IPS-NIHi11 (cell line): ENCODE measurements around the gene KHDRBS1.
"Not testable (repeated sequence)": the region's sequence is repeated elsewhere in the genome, so short reads cannot be mapped to it uniquely, and the experiment has no call there.

ENCODE experiments used
- DNase-seq: peaks from one replicate; pipeline ENCODE4 v3.0.0; 2012; ENCODE audit warnings: mixed read lengths, low spot score

KHDRBS1 gene

DNA sequence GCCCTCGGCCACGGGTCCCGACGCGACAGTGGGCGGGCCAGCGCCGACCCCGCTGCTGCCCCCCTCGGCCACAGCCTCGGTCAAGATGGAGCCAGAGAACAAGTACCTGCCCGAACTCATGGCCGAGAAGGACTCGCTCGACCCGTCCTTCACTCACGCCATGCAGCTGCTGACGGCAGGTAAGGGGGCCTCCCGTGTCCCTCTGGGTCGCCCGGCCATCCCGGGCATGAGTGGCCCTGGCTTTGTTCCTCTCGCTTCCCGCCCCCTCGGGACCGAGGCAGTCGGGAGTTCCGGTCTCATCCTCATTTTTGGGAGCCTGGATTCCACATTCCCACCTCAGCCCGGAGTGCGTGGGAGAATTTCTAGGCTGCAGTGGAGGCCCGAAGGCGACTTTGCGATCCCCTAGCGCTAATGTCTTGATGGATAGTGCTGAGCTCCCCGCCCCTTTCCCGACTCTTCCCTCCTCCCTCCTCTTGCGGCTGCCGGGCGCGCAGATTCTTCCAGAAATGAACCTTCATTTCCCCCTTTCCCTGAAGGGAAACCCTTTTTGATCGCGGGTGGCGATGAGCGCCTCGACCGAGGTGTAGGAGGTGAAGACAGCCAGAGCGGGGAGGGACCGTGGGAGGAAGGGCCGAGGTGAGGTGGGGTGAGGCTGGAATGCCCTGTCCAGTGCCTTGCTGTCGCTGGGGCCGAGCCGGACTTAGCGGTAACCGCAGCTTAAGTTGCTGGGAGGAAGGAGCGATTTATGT lies 705 bp downstream of the KHDRBS1 start:
- DNase-seq: peak; percentile 60

DNA sequence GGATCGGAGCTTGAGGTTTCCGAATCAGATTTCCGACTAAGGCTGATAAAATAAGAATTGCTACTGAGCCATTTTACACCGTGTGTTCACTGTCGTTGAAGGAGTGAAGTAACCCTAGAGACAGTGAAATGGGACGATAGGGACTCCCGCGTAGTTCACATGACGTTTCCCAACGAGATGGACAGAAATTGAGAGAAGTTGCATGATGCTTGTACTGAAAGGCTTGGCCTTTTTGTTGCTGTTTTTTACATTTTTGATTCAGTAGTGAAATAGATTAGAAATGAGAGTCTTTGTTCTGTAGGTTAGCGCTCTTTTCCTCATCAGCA lies 1.2 kb downstream of the KHDRBS1 start:
- DNase-seq: no peak

DNA sequence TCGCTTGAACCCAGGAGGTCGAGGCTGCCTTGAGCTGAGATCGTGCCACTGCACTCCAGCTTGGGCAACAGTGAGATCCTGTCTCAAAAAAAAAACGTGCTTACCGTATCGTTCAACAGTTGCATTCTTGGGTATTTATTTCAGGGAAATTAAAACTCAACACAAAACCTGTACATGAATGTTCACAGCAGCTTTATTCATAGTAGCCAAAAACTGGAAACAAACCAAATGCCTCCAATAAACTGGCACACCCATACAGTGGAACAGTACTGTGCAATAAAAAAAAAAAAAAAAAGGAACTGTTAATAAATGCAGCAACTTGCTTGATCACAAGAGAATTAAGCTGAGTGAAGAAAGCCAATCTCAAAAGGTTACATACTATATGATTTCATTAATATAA lies 6.7 kb downstream of the KHDRBS1 start:
- no peak for DNase-seq

DNA sequence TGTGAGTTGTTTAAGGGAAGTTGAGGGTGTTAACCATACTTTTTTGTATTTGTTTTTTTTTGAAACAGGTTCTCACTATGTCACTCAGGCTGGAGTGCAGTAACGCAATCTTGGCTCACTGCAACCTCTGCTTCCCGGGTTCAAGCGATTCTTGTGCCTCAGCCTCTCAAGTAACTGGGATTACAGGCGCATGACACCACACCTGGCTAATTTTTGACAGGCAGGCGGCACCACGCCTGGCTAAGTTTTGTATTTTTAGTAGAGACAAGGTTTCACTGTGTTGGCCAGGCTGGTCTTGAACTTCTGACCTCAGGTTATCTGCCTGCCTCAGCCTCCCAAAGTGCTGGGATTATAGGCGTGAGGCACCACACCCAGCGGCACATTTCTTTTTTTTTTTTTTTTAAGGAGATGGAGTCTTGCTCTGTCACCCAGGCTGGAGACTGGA lies 7.9 kb downstream of the KHDRBS1 start:
- not testable (repeated sequence) for DNase-seq

DNA sequence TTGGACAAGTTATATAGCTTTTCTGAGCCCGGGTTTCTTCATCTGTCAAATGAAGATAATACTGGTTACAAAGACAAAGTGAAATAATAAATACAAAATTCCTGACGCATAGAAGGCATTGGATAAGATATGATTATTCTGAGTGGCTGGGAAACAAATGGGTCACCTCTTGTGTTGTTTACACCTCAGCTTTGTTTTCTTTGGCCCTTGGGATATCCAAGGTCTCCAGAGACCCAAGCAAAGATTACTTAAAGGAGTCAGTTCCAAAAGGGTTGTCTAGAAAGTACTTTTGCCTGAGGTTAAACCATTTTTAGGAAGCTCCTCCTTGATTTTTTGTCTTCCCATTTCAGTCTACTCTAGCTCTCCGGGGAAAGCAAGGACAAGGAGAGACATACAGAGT lies 9.7 kb downstream of the KHDRBS1 start:
- DNase-seq: no peak

DNA sequence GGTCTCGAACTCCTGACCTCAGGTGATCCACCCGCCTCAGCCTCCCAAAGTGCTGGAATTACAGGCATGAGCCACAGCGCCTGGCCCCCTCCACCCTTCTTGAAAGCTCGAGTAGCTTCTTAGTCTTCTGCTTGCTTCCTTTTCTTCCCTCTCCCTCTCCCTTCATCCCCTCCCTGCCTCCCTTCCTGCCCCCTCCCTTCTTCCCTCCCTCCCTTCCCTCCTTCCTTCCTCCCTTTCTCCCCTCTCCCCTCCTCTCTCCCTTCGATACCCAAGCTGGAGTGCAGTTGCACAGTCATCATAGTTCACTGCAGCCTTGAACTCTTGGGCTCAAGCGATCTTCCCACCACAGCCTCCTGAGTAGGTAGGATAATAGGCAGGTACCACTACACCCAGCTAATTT lies 11.8 kb downstream of the KHDRBS1 start:
- no peak for DNase-seq

DNA sequence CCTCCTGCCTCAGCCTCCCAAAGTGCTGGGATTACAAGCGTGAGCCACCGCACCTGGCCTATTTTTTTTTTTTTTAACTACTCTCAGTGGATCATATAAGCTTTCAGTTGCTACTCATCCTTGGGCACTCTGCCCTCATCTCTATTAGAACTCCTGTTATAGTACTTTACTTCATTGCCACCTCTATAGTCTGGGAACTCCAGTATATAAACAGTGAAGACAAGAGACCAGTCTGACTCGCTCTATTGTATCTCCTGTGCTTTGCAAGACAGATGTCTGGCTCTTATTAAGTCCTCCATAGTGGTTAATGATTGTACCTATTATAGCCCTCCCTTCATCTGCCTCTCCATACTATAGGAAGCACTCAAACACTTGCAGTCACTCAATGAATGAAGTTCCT lies 15.1 kb downstream of the KHDRBS1 start:
- DNase-seq: no peak

DNA sequence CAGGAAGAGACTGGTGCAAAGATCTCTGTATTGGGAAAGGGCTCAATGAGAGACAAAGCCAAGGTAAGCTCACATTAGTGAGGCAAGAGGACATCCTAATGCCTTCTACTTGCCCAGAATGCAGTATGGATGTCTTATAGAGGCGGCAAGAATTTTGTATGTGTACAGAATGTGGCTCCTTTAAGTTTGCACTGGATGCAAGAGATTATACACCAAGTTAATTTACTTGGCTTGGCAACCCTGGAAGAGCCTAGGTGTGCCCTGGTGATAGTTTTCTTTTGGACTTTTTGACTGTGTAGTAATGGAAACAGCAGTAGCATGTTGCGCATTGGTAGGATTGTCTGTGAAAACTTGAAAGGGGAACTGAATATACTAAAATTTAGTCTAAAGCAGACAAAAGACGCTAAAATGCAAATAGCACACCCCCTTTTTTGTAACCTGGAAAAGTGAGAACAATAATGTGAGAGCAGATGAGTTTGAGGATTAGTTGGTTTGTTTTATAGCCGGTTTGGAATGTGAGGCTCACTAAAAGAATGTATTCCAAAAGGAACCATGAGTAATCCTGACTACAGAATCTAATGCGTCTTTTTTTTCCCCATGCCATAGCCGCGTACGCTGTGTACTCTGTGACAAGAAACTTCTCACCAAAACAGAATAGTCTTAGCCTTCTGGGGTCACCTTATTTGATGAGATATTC lies 18.1 kb downstream of the KHDRBS1 start:
- DNase-seq: no peak

DNA sequence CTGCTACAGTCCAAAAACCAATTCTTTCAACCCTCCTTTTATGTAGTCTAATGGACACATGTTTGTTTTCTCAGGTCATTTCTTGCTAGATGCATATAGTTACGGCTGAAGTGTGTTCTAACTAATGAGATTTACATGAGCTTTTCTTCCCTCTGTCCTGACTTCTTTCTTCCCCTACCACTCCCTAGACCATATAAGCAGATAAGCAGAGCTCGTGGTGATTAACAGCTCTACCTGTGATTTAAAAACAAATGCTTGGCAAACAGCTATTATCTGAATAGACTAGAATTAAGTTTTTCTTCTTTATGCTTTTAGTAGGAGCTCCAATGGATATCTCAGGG lies 18.6 kb downstream of the KHDRBS1 start:
- DNase-seq: no peak

DNA sequence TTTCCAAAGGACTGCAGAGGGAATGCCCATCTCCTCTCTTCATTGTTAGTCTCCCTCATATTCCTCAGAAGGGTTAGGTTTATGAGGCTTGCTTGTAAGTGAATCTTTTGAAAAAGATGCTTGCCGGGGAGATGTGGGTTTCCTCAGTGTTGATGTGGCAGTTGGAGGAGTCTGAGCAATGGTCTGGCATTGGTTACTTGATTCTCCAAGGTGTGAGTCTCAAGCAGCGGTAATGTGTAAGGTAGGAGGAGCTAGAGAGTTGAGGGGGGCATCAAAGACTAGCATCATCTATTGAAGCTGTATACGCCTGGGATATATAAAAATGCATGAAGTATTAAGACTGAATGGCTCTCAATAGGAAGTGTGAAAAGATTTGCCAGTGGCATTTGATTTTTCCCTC lies 21.5 kb downstream of the KHDRBS1 start:
- no peak for DNase-seq

DNA sequence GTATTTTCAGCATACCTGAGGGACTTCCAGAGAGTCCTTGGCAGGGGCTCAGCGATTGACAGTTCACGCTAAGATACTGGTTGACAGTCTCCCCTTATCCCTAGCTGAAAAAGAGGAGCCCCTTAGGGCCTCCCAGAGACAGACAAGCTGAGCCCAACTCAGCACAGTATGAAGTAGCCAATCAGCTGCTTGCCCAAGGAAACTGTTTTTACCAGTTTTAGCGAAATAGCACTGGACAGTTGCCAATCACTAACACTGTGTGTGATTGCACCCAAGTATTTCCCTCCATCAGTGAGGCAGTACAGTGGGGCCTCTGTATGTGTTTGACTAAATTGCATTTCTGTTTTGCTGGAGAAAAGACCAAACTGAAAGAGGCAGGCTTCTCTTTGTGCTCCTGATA lies 27.0 kb downstream of the KHDRBS1 start:
- no peak for DNase-seq

DNA sequence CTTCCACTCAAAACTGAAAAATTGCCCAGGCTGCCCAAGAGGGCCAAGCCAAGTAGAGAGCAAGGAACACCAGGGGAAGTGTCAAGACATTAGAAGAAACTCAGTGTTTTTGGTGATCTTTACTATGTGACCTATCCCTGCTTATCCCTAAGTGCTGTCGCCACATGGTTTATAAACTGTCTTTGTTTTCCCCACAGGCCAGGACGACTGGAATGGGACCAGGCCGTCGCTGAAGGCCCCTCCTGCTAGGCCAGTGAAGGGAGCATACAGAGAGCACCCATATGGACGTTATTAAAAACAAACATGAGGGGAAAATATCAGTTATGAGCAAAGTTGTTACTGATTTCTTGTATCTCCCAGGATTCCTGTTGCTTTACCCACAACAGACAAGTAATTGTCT lies 28.7 kb downstream of the KHDRBS1 start:
- no peak for DNase-seq

DNA sequence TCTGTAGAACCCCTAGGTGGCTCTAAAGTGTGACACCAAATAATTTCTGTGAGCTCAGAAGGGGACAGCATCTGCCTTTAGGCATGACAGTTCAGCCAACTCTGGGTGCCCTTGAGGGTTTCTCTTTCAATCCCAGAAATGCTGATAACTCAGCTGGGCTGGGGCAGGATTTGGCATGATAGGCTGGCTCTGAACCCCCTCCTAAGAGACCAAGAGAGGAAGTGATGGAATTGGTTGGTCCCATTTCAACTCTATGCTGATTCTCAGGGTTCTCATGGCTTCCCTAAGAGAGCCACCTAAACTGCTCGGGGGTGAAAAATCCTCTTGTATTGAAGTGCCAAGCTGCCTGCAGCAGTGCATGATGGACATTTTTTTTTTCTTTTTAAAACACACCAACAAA lies 30.6 kb downstream of the KHDRBS1 start:
- no peak for DNase-seq

DNA sequence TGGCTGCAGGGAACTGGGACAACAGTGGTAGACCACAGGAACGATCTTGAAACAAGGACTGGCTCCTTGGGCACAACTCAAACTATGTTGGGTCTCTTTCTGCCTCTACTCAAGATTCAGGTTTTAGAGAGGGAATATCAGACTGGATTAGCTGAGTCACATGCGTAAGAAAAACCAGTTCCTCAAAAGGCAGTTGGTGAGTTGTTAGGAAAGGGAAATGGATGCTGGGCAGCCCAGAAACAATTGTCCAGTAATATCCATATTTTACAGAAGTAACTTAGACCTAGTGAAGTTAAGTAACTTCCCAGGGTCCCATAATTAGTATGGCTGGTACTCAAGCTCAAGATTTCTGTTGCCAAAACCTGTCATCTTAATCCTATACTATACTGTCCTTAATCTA lies 32.1 kb downstream of the KHDRBS1 start:
- no peak for DNase-seq

DNA sequence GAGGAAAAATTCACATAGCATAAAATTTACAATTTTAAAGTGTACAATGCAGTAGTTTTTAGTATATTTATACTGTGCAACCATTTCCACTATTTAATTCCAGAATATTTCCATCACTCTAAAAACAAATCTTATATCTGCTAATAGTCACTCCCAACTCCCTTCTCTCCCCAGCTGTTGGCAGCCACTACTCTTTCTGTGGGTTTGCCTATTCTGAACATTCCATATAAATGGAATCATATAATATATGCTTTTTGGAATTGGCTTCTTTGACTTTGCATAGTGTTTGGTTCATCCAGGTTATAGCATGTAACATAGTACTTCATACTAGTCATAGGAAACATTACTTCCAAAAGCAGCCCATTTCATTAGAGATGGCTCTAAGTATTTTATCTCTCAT lies 34.0 kb downstream of the KHDRBS1 start:
- DNase-seq: no peak

DNA sequence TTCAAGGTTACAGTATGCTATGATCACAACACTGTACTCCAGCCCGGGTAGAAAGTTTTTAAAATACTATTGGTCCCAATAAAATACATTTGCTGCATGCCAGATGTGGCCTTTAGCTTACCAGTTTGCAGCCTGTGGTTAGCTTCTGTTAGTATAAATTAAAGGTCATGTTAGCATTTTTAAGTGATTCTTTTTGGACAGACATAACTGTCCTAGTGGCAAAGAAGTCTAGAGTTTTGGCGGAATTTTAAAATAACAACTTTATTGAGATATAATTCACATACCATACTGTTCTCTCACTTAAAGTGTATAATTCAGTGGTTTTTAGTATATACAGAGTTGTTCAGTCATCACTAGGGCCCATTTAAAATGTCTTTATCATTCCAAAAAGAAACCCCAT lies 34.8 kb downstream of the KHDRBS1 start:
- no peak for DNase-seq

DNA sequence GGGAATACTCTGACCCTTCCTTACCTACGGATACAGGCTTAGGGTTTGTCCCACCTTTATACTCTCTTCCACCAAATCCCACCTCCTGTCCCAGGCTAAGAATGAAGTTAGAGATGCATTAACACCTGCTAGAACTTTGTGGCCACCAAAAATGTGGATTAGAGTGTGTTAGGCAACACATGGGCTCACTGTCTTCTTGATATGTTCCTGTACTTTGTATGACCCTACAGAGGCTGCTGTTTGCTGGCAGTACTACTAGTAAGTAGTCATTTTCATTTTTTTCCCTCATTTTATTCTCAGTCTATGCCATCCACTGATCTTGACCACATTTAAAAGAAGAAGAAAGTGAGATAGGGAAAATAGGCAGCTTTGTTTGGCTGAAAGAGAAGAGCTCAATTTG lies 38.0 kb downstream of the KHDRBS1 start:
- no peak for DNase-seq

DNA sequence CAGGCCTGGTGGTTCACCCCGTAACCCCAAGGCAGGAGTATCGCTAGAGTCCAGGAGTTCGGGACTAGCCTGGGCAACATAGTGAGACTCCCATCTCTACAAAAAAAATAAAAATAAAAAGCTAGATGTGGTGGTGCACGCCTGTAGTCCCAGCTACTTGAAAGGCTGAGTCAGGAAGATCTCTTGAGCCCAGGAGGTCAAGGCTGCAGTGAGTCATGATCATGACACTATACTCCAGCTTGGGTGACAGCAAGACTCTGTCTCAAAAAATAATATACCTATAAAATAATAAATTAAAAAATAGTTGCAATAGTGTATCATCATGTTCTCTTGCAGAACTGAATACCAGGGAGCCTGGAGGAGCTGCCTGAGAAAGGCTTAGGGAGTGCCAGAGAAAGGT lies 39.2 kb downstream of the KHDRBS1 start:
- no peak for DNase-seq

DNA sequence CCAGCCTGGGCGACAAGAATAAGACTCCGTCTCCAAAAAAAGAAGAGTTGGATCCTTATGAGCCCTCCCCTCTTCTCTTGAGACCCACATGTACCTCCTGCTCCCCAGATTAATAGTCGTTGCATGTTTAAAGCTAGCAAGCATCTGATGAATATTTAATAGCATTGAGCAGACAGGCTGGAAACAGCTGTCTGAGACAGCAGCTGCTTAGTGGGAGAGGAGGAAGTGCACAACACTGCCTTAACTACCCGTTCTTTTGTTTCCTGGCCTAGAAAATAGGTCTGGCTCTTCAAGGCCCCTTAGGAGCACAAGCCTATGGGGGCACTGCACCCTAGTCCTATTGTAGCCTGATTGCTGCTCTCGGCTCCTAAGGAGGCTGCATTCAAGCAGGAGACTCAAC lies 41.7 kb downstream of the KHDRBS1 start:
- no peak for DNase-seq

DNA sequence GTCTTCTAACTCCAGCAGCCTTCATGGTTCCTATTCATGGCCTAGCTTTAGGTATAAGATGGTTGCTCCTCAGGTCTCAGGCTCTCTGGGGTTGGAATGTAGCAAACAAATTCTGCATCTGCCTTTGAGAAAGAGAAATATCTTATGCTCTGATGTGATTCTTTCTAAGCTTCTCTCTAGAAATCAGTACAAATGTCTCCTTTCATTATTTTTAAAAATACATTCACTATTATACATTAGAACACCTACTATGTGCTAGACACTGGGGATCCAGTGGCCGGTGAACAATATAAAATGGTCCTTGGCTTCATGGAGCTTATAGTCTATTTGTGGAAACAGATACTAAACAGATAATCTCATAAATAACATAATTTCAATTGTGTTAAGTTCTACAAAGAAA lies 42.9 kb downstream of the KHDRBS1 start:
- DNase-seq: no peak

DNA sequence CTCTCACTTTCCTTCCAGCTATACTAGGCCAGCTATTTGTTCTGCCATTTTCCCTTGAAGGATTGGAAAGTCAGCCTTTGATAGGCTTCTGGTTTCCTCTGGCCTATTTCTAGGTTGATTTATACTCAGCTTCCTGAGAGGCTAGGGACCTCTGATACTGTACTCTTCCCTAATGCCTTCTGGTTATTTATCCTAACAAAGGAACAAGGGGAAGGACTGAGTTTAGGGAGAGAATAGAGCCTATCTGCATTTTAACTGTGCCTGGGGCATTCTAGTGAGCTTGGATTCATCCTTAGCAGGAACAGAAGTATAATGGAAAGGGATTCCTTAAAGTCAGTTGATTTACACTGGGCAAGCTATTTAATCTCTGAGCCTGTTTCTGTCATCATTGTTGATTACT lies 47.2 kb downstream of the KHDRBS1 start:
- DNase-seq: peak; percentile 41

DNA sequence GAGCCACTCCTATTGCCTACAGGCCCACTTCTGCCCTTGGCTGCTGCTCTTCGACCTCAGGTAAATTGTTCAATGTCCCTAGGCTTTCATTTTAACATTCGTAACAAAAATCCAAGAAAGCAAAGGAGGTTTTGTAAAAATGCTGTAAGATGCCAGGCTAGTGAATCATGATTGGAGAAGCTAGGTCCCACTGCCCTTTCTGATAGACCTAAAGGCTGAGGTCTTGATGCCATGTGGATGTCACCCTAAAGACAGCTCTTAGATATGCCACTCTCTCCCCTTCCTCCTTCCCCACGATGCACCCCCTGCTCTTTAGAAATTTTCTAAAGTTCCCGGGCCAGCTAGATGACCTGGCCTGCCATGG lies 49.2 kb downstream of the KHDRBS1 start:
- DNase-seq: no peak

DNA sequence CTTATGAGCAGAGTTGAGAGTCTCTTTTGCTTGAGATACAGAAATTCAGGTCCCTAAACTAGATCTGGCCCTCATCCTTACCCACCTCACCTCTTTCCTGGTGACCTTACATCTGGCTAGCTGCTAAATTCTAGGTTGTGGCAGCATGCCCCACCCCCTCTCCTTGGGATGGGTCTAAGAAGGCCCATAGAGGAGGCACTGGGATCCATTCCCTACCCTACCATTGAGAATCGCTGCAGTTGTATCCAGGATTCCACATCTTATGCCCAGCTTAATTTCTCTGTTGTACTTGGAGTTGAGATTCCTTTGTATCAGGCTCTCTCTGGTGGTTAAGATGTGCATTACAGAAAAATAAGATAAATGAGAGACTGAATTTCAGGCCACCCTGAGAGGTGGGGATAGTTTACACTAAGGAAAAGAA lies 49.6 kb downstream of the KHDRBS1 start:
- peak; percentile 29 for DNase-seq
